AG04449 (cell line): Measurements from ENCODE around the gene COX7C.
"Not testable (repeated sequence)": the region's sequence is repeated elsewhere in the genome, so short reads cannot be mapped to it uniquely, and the experiment has no call there.

Experiments
- CTCF ChIA-PET: fragments of 350-600 bp; formaldehyde crosslinking; extraction: SDS; loops from one replicate; lab custom pipeline; 2021; ENCODE audit warnings: antibody characterized with exemption; lab: Yijun Ruan, JAX
- POLR2A ChIA-PET: fragments of 400-600, 350-600 bp; formaldehyde crosslinking; extraction: SDS; loops from one replicate; lab custom pipeline; 2020; ENCODE audit warnings: antibody characterized with exemption, inconsistent platforms; lab: Yijun Ruan, JAX
- DNase-seq: peaks from one replicate; pipeline ENCODE4 v3.0.0-alpha.2; 2010; ENCODE audit warnings: low read depth, low spot score
- H3K4me3 ChIP-seq: 2 replicates; pipeline ENCODE4 v1.5.1; 2011; ENCODE audit warnings: low read depth, mild to moderate bottlenecking, control low read depth, low read length
- TF ChIP-seq, protein P1 (sequence below): IDR thresholded peaks from one replicate; pipeline ENCODE4 v1.5.1; 2011; ENCODE audit warnings: mild to moderate bottlenecking, moderate library complexity, low read length, control low read depth, inconsistent platforms; ENCODE audit not compliant: insufficient read depth; ENCODE audit errors: missing control alignments

Gene COX7C, protein sequence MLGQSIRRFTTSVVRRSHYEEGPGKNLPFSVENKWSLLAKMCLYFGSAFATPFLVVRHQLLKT

DNA sequence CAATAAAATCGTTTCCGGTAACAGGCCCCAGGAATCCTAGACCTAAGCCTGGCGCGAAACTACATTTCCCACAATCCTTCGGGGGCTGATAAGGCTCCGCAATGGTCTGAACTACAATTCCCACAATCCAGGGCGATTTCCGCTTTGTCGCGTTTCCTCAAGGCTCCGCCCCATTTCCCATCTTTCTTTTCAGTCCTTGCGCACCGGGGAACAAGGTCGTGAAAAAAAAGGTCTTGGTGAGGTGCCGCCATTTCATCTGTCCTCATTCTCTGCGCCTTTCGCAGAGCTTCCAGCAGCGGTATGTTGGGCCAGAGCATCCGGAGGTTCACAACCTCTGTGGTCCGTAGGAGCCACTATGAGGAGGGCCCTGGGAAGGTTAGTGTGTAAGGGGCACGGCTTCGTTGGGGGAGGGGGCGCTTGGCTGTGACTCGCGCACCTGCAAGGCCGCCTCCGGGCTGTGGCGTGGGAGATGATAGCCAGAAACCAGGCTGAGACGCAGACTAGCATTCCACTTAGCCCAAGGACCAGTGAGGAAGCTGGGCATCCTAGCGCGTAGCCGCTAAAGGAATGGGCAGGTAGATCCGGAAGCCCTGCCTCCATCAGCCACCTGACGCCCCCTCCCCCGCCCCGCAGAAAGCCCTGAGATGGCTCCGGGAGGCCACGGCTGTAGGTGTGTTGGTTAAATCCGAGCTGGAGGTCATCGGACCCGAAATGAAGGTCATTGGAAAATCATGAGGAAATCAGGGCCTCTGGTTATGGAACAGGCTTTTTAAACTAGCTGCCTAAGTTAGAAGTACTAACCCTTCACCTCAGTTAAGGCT is at the start of gene COX7C:
COX7C (plus strand) TSS at position 186 of the 821 bp plus-strand sequence; CDS start at position 301, 115 bp downstream.
- TF ChIP-seq, protein P1, sequence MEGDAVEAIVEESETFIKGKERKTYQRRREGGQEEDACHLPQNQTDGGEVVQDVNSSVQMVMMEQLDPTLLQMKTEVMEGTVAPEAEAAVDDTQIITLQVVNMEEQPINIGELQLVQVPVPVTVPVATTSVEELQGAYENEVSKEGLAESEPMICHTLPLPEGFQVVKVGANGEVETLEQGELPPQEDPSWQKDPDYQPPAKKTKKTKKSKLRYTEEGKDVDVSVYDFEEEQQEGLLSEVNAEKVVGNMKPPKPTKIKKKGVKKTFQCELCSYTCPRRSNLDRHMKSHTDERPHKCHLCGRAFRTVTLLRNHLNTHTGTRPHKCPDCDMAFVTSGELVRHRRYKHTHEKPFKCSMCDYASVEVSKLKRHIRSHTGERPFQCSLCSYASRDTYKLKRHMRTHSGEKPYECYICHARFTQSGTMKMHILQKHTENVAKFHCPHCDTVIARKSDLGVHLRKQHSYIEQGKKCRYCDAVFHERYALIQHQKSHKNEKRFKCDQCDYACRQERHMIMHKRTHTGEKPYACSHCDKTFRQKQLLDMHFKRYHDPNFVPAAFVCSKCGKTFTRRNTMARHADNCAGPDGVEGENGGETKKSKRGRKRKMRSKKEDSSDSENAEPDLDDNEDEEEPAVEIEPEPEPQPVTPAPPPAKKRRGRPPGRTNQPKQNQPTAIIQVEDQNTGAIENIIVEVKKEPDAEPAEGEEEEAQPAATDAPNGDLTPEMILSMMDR, result no peak
- CTCF ChIA-PET, result no interaction called here
- peak within 1 kb of the TSS; percentile 98 for H3K4me3 ChIP-seq
- DNase-seq, result peak; percentile 61
- POLR2A ChIA-PET, result no interaction called here

DNA sequence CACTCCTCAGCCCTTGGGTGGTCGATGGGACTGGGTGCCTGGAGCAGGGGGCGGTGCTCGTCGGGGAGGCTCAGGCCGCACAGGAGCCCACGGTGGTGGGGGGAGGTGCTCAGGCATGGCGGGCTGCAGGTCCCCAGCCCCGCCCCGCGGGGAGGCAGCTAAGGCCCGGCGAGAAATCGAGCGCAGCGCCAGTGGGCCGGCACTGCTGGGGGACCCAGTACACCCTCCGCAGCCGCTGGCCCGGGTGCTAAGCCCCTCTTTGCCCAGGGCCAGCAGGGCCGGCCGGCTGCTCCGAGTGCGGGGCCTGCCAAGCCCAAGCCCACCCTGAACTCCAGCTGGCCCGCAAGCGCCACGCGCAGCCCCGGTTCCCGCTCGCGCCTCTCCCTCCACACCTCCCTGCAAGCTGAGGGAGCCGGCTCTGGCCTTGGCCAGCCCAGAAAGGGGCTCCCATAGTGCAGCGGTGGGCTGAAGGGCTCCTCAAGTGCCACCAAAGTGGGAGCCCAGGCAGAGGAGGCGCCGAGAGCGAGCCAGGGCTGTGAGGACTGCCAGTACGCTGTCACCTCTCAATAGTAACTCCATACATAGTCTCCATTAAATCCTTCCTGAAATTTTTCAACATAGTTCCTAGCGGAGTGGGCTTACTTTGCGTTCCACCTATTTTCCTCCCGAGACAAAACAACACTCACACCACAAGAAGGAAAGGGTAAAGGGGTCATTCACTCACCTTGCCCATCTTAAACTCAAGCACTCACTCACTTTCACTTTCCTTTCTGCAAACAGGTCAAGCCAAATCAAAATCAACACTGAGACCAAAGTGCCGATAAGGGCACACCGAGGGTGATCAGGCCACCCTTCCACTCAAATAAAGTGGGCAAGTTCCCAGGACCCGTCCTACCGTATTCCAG is 48.0 kb upstream of the COX7C start:
- CTCF ChIA-PET, POLR2A ChIA-PET, H3K4me3 ChIP-seq, DNase-seq: not testable (repeated sequence)

DNA sequence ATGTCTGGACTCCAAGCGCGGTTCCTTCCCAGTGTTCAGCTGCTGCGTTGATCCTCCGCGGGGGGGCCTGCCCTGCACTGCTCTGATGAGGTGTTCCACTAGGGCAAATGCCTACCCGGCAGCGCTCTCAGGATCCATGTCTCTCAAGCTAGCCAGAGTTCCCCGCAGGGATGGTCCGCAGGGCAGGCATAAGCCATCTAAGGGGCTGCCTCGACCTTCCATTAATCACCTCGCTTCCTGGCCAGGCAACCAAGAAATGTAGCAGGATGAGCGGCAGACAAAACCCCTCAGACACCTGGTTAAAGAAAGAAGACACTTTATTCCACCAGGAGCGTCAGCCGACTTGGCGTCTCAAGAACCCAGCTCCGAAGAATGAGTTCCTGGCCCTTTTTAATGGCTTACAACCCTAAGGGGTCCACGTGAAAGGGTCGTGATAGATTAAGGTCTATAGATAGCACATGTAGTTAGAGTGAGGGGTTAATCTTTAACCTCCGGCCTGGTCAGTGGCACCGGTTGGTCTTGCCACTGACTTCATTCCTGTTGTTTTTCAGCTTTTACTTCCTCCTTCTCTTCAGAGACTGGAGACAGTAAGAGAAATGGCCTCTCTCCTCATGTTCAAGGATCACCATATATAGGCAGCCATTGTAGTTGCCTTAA is 47.2 kb upstream of the COX7C start:
- DNase-seq, result no peak
- ChIA-PET CTCF (no interaction called here), POLR2A (no interaction called here)
- TF ChIP-seq, protein P1, result no peak
- no peak overlapping the region for H3K4me3 ChIP-seq

DNA sequence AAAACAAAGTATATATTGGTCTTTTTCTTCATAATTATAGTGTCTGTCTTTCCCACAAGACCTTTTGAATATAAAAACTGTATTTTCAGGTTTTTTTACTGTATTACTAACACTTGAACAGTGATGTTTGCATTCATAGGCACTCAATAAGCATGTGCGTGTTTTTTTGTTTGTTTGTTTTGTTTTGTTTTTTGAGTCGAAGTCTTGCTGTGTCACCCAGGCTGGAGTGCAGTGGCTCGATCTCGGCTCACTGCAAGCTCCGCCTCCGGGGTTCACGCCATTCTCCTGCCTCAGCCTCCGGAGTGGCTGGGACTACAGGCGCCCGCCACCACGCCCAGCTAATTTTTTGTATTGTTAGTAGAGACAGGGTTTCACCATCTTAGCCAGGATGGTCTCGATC is 46.6 kb upstream of the COX7C start:
- DNase-seq, POLR2A ChIA-PET, H3K4me3 ChIP-seq, CTCF ChIA-PET: not testable (repeated sequence)

DNA sequence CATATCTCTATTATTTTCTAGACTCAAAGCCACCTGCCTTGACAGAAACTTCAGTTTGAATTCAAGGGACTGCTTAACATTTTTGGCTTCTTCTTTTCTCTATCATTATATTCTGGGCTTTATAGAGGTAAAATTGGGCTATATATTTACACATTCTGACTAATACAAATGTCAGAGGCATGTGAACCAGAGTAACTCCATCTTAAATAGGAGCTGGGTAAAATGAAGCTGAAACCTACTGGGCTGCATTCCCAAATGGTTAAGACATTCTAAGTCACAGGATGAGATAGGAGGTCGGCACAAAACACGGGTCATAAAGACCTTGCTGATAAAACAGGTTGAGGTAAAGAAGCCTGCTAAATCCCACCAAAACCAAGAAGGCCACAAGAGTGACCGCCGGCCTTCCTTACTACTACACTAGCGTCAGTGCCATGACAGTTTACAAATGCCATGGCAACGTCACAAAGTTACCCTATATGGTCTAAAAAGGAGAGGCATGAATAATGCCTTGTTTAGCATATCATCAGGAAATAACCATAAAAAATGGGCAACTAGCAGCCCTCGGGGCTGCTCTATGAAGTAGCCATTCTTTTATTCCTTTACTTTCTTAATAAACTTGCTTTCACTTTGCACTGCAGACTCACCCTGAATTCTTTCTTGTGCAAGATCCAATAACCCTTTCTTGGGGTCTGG is 44.8 kb upstream of the COX7C start:
- no peak overlapping the region for H3K4me3 ChIP-seq
- TF ChIP-seq, protein P1, result no peak
- no peak for DNase-seq
- POLR2A ChIA-PET, result no interaction called here
- CTCF ChIA-PET, result no interaction called here

DNA sequence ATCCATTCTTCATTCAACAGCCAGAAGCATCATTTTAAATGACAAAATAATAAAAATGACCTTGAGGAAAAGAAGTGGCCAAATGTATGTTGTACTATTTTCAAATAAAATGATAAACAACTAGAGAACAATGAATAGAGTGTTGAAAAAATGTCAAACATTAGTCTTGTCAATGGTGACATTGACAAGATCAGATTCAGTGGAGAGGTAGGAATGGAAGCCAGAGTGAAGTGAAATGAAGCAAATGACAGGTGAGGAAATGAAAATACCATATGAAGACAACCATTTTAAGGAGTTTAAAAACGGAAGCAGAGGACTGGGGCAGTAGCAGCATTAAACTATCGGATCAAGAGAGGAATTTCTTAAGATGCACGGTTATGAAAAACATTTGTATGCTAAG is 38.2 kb upstream of the COX7C start:
- TF ChIP-seq, protein P1, result no peak
- ChIA-PET POLR2A (no interaction called here), CTCF (no interaction called here)
- no peak overlapping the region for H3K4me3 ChIP-seq
- no peak for DNase-seq
